Measurements from ENCODE around the gene HECW1. TPM values are rescaled to one million over a fixed set of nuclear protein-coding genes. Genes with fewer than 3 reads are reported as not detected.
"Not testable (repeated sequence)": the region's sequence is repeated elsewhere in the genome, so short reads cannot be mapped to it uniquely, and the experiment has no call there.

HECW1 gene
- total RNA-seq, 1 donor from 2014 or later: 68.7 TPM

- Mint-ChIP-seq H3K27ac (ENCODE audit: unreplicated experiment) (peak overlapping the region; percentile 76), H3K4me3 (ENCODE audit: unreplicated experiment) (peak overlapping the region; percentile 93), H3K27me3 (ENCODE audit: unreplicated experiment) (no peaks in the 10 kb centered on the region), H3K4me1 (ENCODE audit: low read depth, unreplicated experiment) (peaks cover 30% of the 10 kb centered on the region), H3K9me3 (ENCODE audit: unreplicated experiment) (peaks cover 19% of the 10 kb centered on the region), H3K36me3 (ENCODE audit: unreplicated experiment) (peaks cover 5% of the 10 kb centered on the region)
- DNase-seq: peak; percentile 59
- no peak for TF ChIP-seq CTCF (IDR thresholded peaks at IDR 0.05; ENCODE audit: partially characterized antibody, unreplicated experiment)
These were observed 471.2 kb downstream of the HECW1 start for GRCh38 chr7:43583424-43584194.

GRCh38 chr7:43584195-43584586 is 471.7 kb downstream of the HECW1 start:
- no peaks in the 10 kb centered on the region for H3K27me3 Mint-ChIP-seq (ENCODE audit: unreplicated experiment)
- H3K36me3 Mint-ChIP-seq (ENCODE audit: unreplicated experiment): no peaks in the 10 kb centered on the region
- DNase-seq: no peak
- peaks cover 16% of the 10 kb centered on the region for H3K9me3 Mint-ChIP-seq (ENCODE audit: unreplicated experiment)
- no peak for TF ChIP-seq CTCF (IDR thresholded peaks at IDR 0.05; ENCODE audit: partially characterized antibody, unreplicated experiment)
- H3K4me3 Mint-ChIP-seq (ENCODE audit: unreplicated experiment): peak overlapping the region; percentile 93
- H3K27ac Mint-ChIP-seq (ENCODE audit: unreplicated experiment): peak overlapping the region; percentile 76
- H3K4me1 Mint-ChIP-seq (ENCODE audit: low read depth, unreplicated experiment): peaks cover 35% of the 10 kb centered on the region

DNA sequence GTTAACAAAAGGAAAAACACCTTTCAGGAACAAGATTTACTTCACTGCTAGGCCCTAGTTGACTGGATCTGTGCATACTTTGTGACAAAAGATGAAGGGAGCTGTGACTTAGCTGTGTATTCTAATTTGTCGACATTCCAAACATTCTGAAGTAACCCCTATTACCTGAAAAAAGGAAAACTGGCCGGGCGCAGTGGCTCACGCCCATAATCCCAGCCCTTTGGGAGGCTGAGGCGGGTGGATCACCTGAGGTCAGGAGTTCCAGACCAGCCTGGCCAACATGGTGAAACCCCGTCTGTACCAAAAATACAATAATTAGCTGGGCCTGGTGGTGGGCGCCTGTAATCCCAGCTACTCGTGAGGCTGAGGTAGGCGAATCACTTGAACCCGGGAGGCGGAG is 472.3 kb downstream of the HECW1 start:
- peak overlapping the region; percentile 93 for H3K4me3 Mint-ChIP-seq (ENCODE audit: unreplicated experiment)
- peaks cover 16% of the 10 kb centered on the region for H3K9me3 Mint-ChIP-seq (ENCODE audit: unreplicated experiment)
- H3K4me1 Mint-ChIP-seq (ENCODE audit: low read depth, unreplicated experiment): peaks cover 39% of the 10 kb centered on the region
- H3K27me3 Mint-ChIP-seq (ENCODE audit: unreplicated experiment); H3K27ac Mint-ChIP-seq (ENCODE audit: unreplicated experiment); H3K36me3 Mint-ChIP-seq (ENCODE audit: unreplicated experiment); DNase-seq: not testable (repeated sequence)

- Mint-ChIP-seq H3K27ac (ENCODE audit: unreplicated experiment) (no peak overlapping the region), H3K36me3 (ENCODE audit: unreplicated experiment) (no peaks in the 10 kb centered on the region), H3K4me1 (ENCODE audit: low read depth, unreplicated experiment) (peaks cover 39% of the 10 kb centered on the region), H3K27me3 (ENCODE audit: unreplicated experiment) (no peaks in the 10 kb centered on the region), H3K4me3 (ENCODE audit: unreplicated experiment) (peak overlapping the region; percentile 93), H3K9me3 (ENCODE audit: unreplicated experiment) (peaks cover 16% of the 10 kb centered on the region)
- no peak for DNase-seq
- no peak for TF ChIP-seq CTCF (IDR thresholded peaks at IDR 0.05; ENCODE audit: partially characterized antibody, unreplicated experiment)
These were observed 473.1 kb downstream of the HECW1 start for GRCh38 chr7:43585562-43585961.

DNA sequence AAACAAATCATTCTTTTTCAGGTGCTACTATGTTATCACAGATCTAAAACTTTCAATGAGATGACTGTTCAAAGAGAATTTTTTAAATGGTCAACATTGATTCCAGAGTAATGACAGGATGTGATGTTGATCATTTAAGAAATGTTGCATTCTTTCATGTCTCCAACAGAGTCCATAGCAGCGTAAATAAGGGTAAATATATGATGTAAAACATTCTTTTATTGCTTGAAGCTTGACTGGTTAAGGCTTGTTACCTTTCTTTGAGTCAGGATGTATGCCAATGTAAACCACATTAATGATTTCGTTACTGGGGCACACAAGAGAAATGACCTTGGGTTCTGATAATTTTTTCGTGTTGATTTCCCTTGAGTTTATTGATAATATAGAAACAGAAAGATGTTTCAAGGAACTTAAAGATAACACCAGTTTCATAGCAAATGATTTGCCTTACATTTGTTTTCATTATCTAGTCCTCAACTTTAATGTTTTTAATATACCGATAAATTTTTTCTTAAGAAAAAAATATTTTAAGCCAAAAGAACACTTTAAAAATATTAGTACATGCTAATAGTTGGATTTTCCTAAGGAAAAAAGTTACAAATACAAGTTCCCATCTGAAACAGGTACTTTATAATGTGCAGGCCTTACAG is 473.9 kb downstream of the HECW1 start:
- no peaks in the 10 kb centered on the region for H3K36me3 Mint-ChIP-seq (ENCODE audit: unreplicated experiment)
- H3K27ac Mint-ChIP-seq (ENCODE audit: unreplicated experiment): no peak overlapping the region
- TF ChIP-seq CTCF (IDR thresholded peaks at IDR 0.05; ENCODE audit: partially characterized antibody, unreplicated experiment): no peak
- H3K27me3 Mint-ChIP-seq (ENCODE audit: unreplicated experiment): no peaks in the 10 kb centered on the region
- peaks cover 16% of the 10 kb centered on the region for H3K9me3 Mint-ChIP-seq (ENCODE audit: unreplicated experiment)
- peak overlapping the region; percentile 93 for H3K4me3 Mint-ChIP-seq (ENCODE audit: unreplicated experiment)
- H3K4me1 Mint-ChIP-seq (ENCODE audit: low read depth, unreplicated experiment): peaks cover 42% of the 10 kb centered on the region
- no peak for DNase-seq

All from glutamatergic neuron (in vitro differentiated cells).